ENCODE results near the gene CEBPA. TPM values are rescaled to one million over a fixed set of nuclear protein-coding genes. Genes with fewer than 3 reads are reported as not detected.

CEBPA gene
- total RNA-seq, 2 experiments from 2014 or later: 0.22 to 0.33 TPM

- no peaks in the 10 kb centered on the region for H3K4me1 Mint-ChIP-seq (ENCODE audit: low read depth)
- no peaks in the 10 kb centered on the region for H3K36me3 Mint-ChIP-seq
- POLR2A ChIA-PET: no interaction called here
- intact Hi-C loops (cut with micrococcal nuclease): no loop called here
- no peak overlapping the region for H3K27ac Mint-ChIP-seq
- H3K27me3 Mint-ChIP-seq: peaks cover 26% of the 10 kb centered on the region
- H3K9me3 Mint-ChIP-seq: no peaks in the 10 kb centered on the region
- CTCF ChIA-PET: interaction anchor here (1.1 to 5.6 kb wide), 5 partner anchors 24 to 112 kb away, joined by 3 to 40 read pairs (median 10); partner anchors contain the start of gene CEBPG
- H3K4me3 Mint-ChIP-seq: no peak overlapping the region
- no peak for DNase-seq
Observed at GRCh38 chr19:33304371-33304759, 2.0 kb upstream of the CEBPA start.

DNA sequence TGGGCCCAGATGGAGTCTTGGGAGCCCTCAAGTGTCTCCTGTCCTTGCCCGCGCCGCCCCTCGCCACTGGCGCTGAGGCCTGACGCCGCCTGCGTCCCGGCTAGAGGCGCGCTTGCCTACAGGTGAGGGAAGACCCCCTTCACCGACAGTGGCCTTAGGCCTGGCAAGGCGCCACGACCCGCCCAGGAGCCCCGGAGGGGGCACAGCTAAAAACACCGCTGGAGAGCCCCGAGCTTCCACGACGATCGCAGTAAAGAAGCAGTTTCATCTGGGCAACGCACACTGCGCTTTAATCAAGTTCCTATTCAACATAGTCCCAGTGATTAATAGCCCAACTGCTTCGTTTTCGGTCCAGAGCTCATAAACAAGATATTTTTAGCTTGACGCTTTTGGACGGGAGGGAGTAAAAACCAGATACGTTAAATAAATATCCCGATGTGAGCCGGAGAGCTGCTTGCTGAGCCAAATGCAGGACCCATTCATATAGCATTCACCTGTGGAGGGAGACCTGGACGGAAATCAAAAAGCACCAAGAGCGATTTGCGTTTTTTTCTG, 1.5 kb upstream of the CEBPA start:
- no peak for DNase-seq

DNA sequence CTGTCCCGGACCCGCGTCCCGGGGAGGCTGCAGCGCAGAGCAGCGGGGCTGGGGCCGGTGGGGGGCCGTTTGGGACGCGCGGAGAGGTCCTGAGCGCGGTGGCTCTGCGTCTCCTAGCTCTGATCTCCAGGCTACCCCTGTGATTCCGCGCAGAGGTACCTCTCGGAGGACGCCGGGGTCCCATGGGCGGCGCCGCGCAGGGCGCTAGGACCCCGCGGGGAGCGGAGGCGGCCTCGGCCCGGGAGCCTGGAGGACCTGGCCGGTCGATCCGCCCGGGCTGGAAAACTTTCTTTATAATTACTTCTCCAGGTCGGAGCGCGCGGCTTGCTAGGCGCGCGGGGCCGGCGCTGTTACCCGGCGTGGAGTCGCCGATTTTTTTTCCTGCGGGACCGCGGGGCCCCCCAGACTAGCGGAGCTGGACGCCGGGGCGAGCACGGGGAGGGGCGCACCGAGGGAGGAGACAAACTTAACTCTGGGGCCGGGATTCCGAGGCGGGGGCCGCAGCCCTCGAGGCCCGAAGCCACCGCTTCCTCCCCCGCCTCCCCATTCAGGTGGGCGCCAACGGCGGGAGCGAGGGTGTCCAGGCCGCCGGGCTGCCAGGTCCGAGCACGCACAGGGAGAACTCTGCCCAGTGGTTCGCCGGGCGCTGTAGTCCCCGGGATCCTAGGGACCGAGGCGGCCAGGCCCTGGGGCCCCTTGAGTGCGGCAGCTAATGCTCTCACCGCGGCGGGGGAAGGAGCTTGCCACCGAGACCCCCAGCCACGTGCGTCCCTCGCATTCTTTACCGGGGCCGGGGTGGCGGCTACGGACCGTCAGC, 848 bp upstream of the CEBPA start:
- intact Hi-C loops (cut with micrococcal nuclease): loop anchor here (2.0 kb wide), 2 partner anchors 68 to 70 kb away; partner anchors contain the start of gene CEBPG
- peak; percentile 18 for DNase-seq
- H3K9me3 Mint-ChIP-seq: no peaks in the 10 kb centered on the region
- CTCF ChIA-PET: interaction anchor here (0.6 to 5.6 kb wide), 14 partner anchors 9 to 127 kb away, joined by 3 to 40 read pairs (median 4); partner anchors contain the start of gene CEBPG
- POLR2A ChIA-PET: interaction anchor here (1.1 to 2.1 kb wide), 2 partner anchors 68 to 70 kb away, joined by 3 to 10 read pairs; partner anchors contain the start of gene CEBPG
- peaks cover 29% of the 10 kb centered on the region for H3K27me3 Mint-ChIP-seq
- no peaks in the 10 kb centered on the region for H3K4me1 Mint-ChIP-seq (ENCODE audit: low read depth)
- peak overlapping the region; percentile 54 for H3K4me3 Mint-ChIP-seq
- no peak overlapping the region for H3K27ac Mint-ChIP-seq
- no peaks in the 10 kb centered on the region for H3K36me3 Mint-ChIP-seq

More for the DNA sequence above, 1.5 kb upstream of the CEBPA start:
- Mint-ChIP-seq H3K36me3 (no peaks in the 10 kb centered on the region), H3K27me3 (peaks cover 31% of the 10 kb centered on the region), H3K4me3 (no peak overlapping the region), H3K27ac (no peak overlapping the region), H3K9me3 (no peaks in the 10 kb centered on the region), H3K4me1 (ENCODE audit: low read depth) (no peaks in the 10 kb centered on the region)
- intact Hi-C loops (cut with micrococcal nuclease): loop anchor here (2.0 kb wide), 2 partner anchors 69 kb away; partner anchors contain the start of gene CEBPG
- POLR2A ChIA-PET: interaction anchor here (2.1 kb wide), 1 partner anchor 70 kb away, joined by 10 read pairs; the partner anchor contains the start of gene CEBPG
- CTCF ChIA-PET: interaction anchor here (1.1 to 5.6 kb wide), 5 partner anchors 23 to 112 kb away, joined by 3 to 40 read pairs (median 10); partner anchors contain the start of gene CEBPG

DNA sequence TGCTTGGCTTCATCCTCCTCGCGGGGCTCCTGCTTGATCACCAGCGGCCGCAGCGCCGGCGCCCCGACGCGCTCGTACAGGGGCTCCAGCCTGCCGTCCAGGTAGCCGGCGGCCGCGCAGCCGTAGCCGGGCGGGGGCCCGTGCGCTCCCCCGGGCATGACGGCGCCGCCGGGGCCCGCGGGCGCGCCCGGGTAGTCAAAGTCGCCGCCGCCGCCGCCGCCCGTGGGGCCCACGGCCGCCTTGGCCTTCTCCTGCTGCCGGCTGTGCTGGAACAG, 497 bp downstream of the CEBPA start:
- Mint-ChIP-seq H3K27me3 (peaks cover 29% of the 10 kb centered on the region), H3K36me3 (no peaks in the 10 kb centered on the region), H3K4me1 (ENCODE audit: low read depth) (no peaks in the 10 kb centered on the region), H3K4me3 (no peak overlapping the region), H3K27ac (no peak overlapping the region), H3K9me3 (no peaks in the 10 kb centered on the region)
- POLR2A ChIA-PET: interaction anchor here (2.1 kb wide), 1 partner anchor 72 kb away, joined by 10 read pairs; the partner anchor contains the start of gene CEBPG
- DNase-seq: no peak
- CTCF ChIA-PET: interaction anchor here (0.6 to 5.6 kb wide), 9 partner anchors 10 to 177 kb away, joined by 3 to 40 read pairs (median 4); partner anchors contain the start of gene CEBPG
- intact Hi-C loops (cut with micrococcal nuclease): loop anchor here (2.0 kb wide), 2 partner anchors 67 to 71 kb away; partner anchors contain the start of gene CEBPG

DNA sequence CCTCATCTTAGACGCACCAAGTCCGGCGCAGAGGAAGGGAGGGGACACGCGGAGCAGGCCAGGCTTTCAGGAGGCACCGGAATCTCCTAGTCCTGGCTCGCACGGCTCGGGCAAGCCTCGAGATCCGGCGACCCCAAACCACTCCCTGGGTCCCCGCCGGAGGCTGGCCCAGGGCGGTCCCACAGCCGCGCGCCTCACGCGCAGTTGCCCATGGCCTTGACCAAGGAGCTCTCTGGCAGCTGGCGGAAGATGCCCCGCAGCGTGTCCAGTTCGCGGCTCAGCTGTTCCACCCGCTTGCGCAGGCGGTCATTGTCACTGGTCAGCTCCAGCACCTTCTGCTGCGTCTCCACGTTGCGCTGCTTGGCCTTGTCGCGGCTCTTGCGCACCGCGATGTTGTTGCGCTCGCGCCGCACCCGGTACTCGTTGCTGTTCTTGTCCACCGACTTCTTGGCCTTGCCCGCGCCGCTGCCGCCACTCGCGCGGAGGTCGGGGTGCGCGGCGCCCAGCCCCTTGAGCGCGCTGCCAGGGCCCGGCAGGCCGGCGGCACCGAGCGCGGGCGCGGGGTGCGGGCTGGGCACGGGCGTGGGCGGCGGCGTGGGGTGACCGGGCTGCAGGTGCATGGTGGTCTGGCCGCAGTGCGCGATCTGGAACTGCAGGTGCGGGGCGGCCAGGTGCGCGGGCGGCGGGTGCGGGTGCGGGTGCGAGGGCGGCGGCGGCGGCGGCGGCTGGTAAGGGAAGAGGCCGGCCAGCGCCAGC, 1.0 kb downstream of the CEBPA start:
- ChIA-PET CTCF (interaction anchor here (0.6 to 5.6 kb wide), 3 partner anchors 21 to 177 kb away, joined by 3 to 40 read pairs (median 10); no protein-coding TSS in a partner anchor), POLR2A (no interaction called here)
- H3K27me3 Mint-ChIP-seq: peaks cover 29% of the 10 kb centered on the region
- H3K9me3 Mint-ChIP-seq: no peaks in the 10 kb centered on the region
- H3K4me3 Mint-ChIP-seq: peak overlapping the region; percentile 26
- no peaks in the 10 kb centered on the region for H3K36me3 Mint-ChIP-seq
- H3K4me1 Mint-ChIP-seq (ENCODE audit: low read depth): no peaks in the 10 kb centered on the region
- intact Hi-C loops (cut with micrococcal nuclease): no loop called here
- no peak overlapping the region for H3K27ac Mint-ChIP-seq
- no peak for DNase-seq

DNA sequence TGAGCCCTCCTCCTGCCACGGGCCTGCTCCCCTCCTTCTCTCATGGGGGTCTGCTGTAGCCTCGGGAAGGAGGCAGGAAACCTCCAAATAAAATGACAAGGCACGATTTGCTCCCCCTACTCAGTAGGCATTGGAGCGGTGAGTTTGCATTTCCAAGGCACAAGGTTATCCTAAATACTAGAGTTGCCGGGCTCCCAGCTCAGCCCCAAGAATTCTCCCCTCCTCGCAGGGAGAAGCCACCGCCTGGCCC, 1.5 kb downstream of the CEBPA start:
- no peak overlapping the region for H3K4me3 Mint-ChIP-seq
- H3K9me3 Mint-ChIP-seq: no peaks in the 10 kb centered on the region
- H3K4me1 Mint-ChIP-seq (ENCODE audit: low read depth): no peaks in the 10 kb centered on the region
- ChIA-PET CTCF (interaction anchor here (5.6 kb wide), 1 partner anchor 65 kb away, joined by 40 read pairs; no protein-coding TSS in a partner anchor), POLR2A (no interaction called here)
- DNase-seq: no peak
- intact Hi-C loops (cut with micrococcal nuclease): no loop called here
- H3K36me3 Mint-ChIP-seq: no peaks in the 10 kb centered on the region
- peaks cover 29% of the 10 kb centered on the region for H3K27me3 Mint-ChIP-seq
- H3K27ac Mint-ChIP-seq: no peak overlapping the region

- intact Hi-C loops (cut with micrococcal nuclease): no loop called here
- peaks cover 29% of the 10 kb centered on the region for H3K27me3 Mint-ChIP-seq
- H3K27ac Mint-ChIP-seq: no peak overlapping the region
- ChIA-PET CTCF (interaction anchor here (5.6 kb wide), 1 partner anchor 64 kb away, joined by 40 read pairs; no protein-coding TSS in a partner anchor), POLR2A (no interaction called here)
- H3K36me3 Mint-ChIP-seq: no peaks in the 10 kb centered on the region
- H3K4me1 Mint-ChIP-seq (ENCODE audit: low read depth): no peaks in the 10 kb centered on the region
- H3K4me3 Mint-ChIP-seq: no peak overlapping the region
- H3K9me3 Mint-ChIP-seq: no peaks in the 10 kb centered on the region
- no peak for DNase-seq
Observed at GRCh38 chr19:33300009-33300893, 2.1 kb downstream of the CEBPA start.

DNA sequence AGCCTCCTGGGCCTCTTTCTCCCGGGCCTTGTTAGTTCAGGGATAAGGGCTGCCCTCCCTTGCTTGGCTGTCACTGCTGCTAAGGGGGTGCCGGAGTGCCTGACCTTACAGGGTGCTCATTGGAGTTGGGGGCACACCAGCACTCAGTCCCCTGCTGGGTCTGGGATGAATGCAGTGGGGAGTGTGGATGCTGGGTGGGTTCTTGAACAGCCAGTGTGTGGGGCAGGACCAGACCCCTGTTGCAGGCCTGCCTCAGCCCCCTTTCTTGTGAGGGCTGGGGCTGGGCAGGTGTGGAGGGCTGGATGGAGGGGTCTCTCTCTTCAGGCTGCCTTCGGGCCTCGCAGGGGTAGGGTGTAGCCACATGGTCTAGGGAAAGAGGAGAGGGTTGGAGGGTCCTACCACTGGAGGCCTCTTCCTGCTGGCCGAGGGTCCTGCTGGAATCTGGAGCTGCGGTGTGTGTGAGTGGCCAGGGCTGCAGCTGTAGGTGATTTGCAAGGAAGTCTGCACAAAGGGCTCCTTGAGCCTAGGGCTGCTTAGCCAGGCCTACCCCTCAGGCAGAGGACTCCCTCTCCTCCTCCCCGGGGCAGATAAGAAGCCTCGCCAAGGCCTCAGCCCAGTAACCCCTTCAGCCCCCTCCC, 3.2 kb downstream of the CEBPA start:
- intact Hi-C loops (cut with micrococcal nuclease): no loop called here
- DNase-seq: no peak
- no peaks in the 10 kb centered on the region for H3K9me3 Mint-ChIP-seq
- ChIA-PET CTCF (interaction anchor here (5.6 kb wide), 1 partner anchor 63 kb away, joined by 40 read pairs; no protein-coding TSS in a partner anchor), POLR2A (no interaction called here)
- H3K4me1 Mint-ChIP-seq (ENCODE audit: low read depth): no peaks in the 10 kb centered on the region
- H3K27me3 Mint-ChIP-seq: peaks cover 19% of the 10 kb centered on the region
- no peak overlapping the region for H3K4me3 Mint-ChIP-seq
- no peaks in the 10 kb centered on the region for H3K36me3 Mint-ChIP-seq
- H3K27ac Mint-ChIP-seq: no peak overlapping the region

DNA sequence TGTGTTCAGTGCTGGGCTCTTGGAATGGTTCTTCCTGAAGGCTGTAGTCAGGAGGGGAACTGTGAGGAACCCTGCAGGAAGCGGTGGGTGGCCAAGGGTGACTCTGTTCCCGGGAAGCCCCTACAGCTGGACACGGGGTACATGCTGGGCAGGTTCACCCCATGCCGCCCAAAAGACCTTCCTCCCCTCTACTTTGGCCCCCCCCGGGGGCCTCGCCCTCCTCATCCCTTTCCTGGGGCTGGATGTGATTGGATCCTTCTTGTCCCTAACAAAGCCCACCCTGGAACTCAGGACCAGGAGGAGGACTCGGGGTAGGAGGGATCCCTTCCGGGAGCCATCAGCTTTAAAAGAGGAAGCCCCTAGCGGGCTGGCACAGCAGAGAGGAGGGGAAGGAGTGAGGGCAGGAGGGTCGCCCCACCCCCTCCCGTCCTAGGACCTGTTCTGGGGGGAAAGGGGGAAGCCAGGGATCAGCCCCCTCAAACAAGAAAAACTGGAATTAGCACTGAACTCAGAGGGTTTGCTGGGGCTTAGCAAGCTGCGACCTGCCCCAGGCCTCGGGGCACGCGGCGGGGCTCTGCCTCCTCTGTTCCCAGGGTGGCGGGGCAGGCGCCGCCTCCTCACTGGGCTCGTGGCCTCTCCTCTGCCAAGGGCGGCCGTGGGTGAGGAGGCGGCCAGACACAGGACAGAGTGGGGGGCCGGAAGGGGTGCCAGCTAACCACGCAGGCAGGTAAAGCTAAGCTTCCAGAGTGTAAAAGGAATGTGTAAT, 4.0 kb downstream of the CEBPA start:
- H3K27ac Mint-ChIP-seq: no peak overlapping the region
- intact Hi-C loops (cut with micrococcal nuclease): no loop called here
- no peaks in the 10 kb centered on the region for H3K36me3 Mint-ChIP-seq
- DNase-seq: no peak
- H3K4me3 Mint-ChIP-seq: no peak overlapping the region
- ChIA-PET CTCF (interaction anchor here (0.6 kb wide), 1 partner anchor 175 kb away, joined by 3 read pairs; no protein-coding TSS in a partner anchor), POLR2A (no interaction called here)
- H3K4me1 Mint-ChIP-seq (ENCODE audit: low read depth): no peaks in the 10 kb centered on the region
- no peaks in the 10 kb centered on the region for H3K9me3 Mint-ChIP-seq
- peaks cover 22% of the 10 kb centered on the region for H3K27me3 Mint-ChIP-seq

GRCh38 chr19:33297401-33298145, 4.8 kb downstream of the CEBPA start:
- Mint-ChIP-seq H3K4me3 (no peak overlapping the region), H3K36me3 (no peaks in the 10 kb centered on the region), H3K9me3 (no peaks in the 10 kb centered on the region), H3K27ac (no peak overlapping the region), H3K27me3 (peaks cover 23% of the 10 kb centered on the region), H3K4me1 (ENCODE audit: low read depth) (no peaks in the 10 kb centered on the region)
- ChIA-PET CTCF (interaction anchor here (1.0 to 1.1 kb wide), 2 partner anchors 62 to 76 kb away, joined by 4 read pairs; no protein-coding TSS in a partner anchor), POLR2A (no interaction called here)
- no peak for DNase-seq
- intact Hi-C loops (cut with micrococcal nuclease): no loop called here
